ENCODE results near the gene MELK. TPM values are rescaled to one million over a fixed set of nuclear protein-coding genes. Genes with fewer than 3 reads are reported as not detected.

MELK gene
- total RNA-seq, 1 experiment from 2014 or later = 33.3 TPM

DNA sequence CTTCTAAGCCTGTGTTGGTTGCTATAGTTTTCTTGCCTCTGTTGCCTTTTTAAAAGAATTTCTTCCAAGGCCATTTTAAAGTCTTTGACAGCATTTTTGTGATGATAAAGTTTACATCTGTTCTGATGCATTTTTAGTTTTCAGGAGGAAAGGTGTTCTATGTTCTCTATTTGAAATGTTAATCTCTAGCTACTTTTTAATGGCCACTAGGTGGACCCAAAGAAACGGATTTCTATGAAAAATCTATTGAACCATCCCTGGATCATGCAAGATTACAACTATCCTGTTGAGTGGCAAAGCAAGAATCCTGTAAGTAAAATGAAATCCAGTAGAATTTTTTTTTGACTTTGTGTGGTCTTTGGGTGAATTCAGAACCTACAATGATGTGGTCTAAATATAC is 60.2 kb downstream of the MELK start:
- ChIA-PET CTCF (interaction anchor here (0.6 to 2.3 kb wide), 20 partner anchors 9 to 866 kb away, joined by 3 to 15 read pairs (median 4); no protein-coding TSS in a partner anchor), POLR2A (interaction anchor here (0.9 to 1.1 kb wide), 3 partner anchors 16 to 173 kb away, joined by 3 read pairs; no protein-coding TSS in a partner anchor)
- no peak overlapping the region for H3K4me3 Mint-ChIP-seq (ENCODE audit: unreplicated experiment)
- no TSS peak for BruUV-seq (replicated peaks)
- no peaks in the 10 kb centered on the region for H3K4me1 Mint-ChIP-seq (ENCODE audit: insufficient read depth, unreplicated experiment)
- H3K9me3 Mint-ChIP-seq (ENCODE audit: unreplicated experiment) = no peaks in the 10 kb centered on the region
- no peaks in the 10 kb centered on the region for H3K27me3 Mint-ChIP-seq (ENCODE audit: insufficient read depth, unreplicated experiment)
- peaks cover 17% of the 10 kb centered on the region for H3K36me3 Mint-ChIP-seq (ENCODE audit: insufficient read depth, unreplicated experiment)
- intact Hi-C loops (cut with micrococcal nuclease) = loop anchor here (1.0 to 10.0 kb wide), 3 partner anchors 96 to 359 kb away; no protein-coding TSS in a partner anchor
- DNase-seq (ENCODE audit: unreplicated experiment) = peak; percentile 47
- peak; percentile 45 for TF ChIP-seq CTCF (IDR thresholded peaks at IDR 0.05; ENCODE audit: unreplicated experiment)
- H3K27ac Mint-ChIP-seq (ENCODE audit: low read depth, unreplicated experiment) = no peak overlapping the region

DNA sequence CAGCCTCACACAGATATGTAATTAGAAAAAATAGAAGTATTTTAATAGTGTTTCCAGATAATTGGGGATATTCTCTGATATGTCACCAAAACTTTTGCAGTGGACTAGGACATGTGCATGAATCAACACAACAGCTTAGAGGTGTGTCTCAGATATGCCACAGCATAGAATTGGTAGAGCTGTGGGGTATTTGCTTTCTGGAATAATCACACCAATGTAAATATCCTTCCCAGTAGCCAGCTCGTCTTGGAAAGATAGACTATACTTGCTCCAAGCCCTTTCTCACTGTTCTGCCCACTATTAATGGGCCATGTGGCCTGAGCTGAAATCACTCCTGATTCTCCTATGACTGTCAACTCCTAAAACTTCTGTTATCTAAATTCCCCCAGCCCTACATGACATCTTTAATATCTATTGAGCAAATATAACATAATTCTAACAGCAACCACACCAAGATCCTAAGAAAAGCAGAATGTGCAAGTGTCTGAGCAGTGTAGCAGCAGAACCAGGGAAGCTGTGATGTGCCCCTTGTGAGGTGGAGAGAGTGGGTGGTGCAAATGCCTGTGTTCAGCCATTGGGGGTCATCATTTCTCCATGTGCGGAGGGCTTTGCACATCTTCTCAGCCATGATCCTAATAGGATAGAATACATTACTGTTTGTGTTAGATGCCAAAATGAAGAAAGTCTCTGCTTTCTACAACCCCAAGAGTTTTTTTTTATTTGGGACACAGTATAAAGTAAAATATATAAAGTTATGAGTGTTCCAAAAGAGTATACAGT is 65.0 kb downstream of the MELK start:
- no peaks in the 10 kb centered on the region for H3K9me3 Mint-ChIP-seq (ENCODE audit: unreplicated experiment)
- no peaks in the 10 kb centered on the region for H3K27me3 Mint-ChIP-seq (ENCODE audit: insufficient read depth, unreplicated experiment)
- no peak for DNase-seq (ENCODE audit: unreplicated experiment)
- no peak overlapping the region for H3K27ac Mint-ChIP-seq (ENCODE audit: low read depth, unreplicated experiment)
- ChIA-PET POLR2A (no interaction called here), CTCF (no interaction called here)
- TF ChIP-seq CTCF (IDR thresholded peaks at IDR 0.05; ENCODE audit: unreplicated experiment) = no peak
- no peaks in the 10 kb centered on the region for H3K4me1 Mint-ChIP-seq (ENCODE audit: insufficient read depth, unreplicated experiment)
- no TSS peak for BruUV-seq (replicated peaks)
- no peak overlapping the region for H3K4me3 Mint-ChIP-seq (ENCODE audit: unreplicated experiment)
- intact Hi-C loops (cut with micrococcal nuclease) = loop anchor here (10.0 kb wide), 1 partner anchor 217 kb away; no protein-coding TSS in a partner anchor
- H3K36me3 Mint-ChIP-seq (ENCODE audit: insufficient read depth, unreplicated experiment) = peaks cover 20% of the 10 kb centered on the region

- Mint-ChIP-seq H3K36me3 (ENCODE audit: insufficient read depth, unreplicated experiment) (peaks cover 41% of the 10 kb centered on the region), H3K4me3 (ENCODE audit: unreplicated experiment) (no peak overlapping the region), H3K9me3 (ENCODE audit: unreplicated experiment) (no peaks in the 10 kb centered on the region), H3K27ac (ENCODE audit: low read depth, unreplicated experiment) (no peak overlapping the region), H3K27me3 (ENCODE audit: insufficient read depth, unreplicated experiment) (no peaks in the 10 kb centered on the region), H3K4me1 (ENCODE audit: insufficient read depth, unreplicated experiment) (no peaks in the 10 kb centered on the region)
- ChIA-PET CTCF (interaction anchor here (0.5 to 1.8 kb wide), 3 partner anchors 8 to 1397 kb away, joined by 3 to 6 read pairs (median 4); no protein-coding TSS in a partner anchor), POLR2A (no interaction called here)
- intact Hi-C loops (cut with micrococcal nuclease) = no loop called here
- BruUV-seq (replicated peaks) = no TSS peak
- no peak for DNase-seq (ENCODE audit: unreplicated experiment)
- TF ChIP-seq CTCF (IDR thresholded peaks at IDR 0.05; ENCODE audit: unreplicated experiment) = no peak
Measured at GRCh38 chr9:36640771-36641381, 68.2 kb downstream of the MELK start.

- Mint-ChIP-seq H3K4me1 (ENCODE audit: insufficient read depth, unreplicated experiment) (no peaks in the 10 kb centered on the region), H3K9me3 (ENCODE audit: unreplicated experiment) (no peaks in the 10 kb centered on the region), H3K36me3 (ENCODE audit: insufficient read depth, unreplicated experiment) (peaks cover 31% of the 10 kb centered on the region), H3K27ac (ENCODE audit: low read depth, unreplicated experiment) (no peak overlapping the region), H3K27me3 (ENCODE audit: insufficient read depth, unreplicated experiment) (no peaks in the 10 kb centered on the region), H3K4me3 (ENCODE audit: unreplicated experiment) (no peak overlapping the region)
- TF ChIP-seq CTCF (IDR thresholded peaks at IDR 0.05; ENCODE audit: unreplicated experiment) = no peak
- no peak for DNase-seq (ENCODE audit: unreplicated experiment)
- ChIA-PET CTCF (no interaction called here), POLR2A (no interaction called here)
- no TSS peak for BruUV-seq (replicated peaks)
- intact Hi-C loops (cut with micrococcal nuclease) = no loop called here
Measured at GRCh38 chr9:36642817-36643216, 70.1 kb downstream of the MELK start.

All from MCF 10A (cell line).